ENCODE measurements around the gene CLDND2. TPM values are rescaled to one million over a fixed set of nuclear protein-coding genes. Genes with fewer than 3 reads are reported as not detected.

CLDND2 gene
- total RNA-seq, 1 experiment from 2014 or later, result 0.95 TPM

DNA sequence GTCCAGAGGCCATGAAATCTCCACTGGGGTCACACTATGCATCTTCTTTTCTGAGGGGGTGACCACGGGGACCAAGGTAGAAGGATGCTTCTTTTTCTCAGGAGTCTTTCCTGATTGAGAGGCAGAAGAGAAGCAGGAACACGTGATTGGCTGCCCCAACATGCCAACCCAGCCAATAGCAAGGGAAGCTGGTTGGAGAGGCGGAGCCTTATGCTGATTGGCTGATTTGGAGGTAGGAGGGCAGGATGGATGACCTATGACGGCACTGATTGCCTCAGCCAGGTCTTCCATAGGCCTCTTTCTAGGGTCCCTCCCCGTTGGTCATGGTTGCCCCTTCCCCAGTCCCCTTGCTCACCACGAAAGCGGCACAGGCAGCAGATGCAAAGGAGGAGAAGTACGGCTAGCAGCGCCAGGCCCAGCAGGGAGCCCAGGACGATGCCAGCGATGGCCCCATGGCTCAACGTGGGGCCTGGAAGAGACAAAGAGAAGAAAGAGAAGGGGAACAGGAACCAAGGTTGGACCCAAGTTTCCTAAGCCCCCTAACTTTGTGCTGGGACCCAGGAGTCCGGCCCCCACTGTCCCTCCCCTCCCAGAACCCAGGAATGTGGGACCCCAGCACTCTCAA lies 34.9 kb downstream of the CLDND2 start:
- CTCF ChIA-PET, result no interaction called here
- peak; percentile 25 for DNase-seq
- ATAC-seq, result no peak
- Histone ChIP-seq H3K9me3 (ENCODE audit: low read length) (no peaks in the 10 kb centered on the region), H3K27ac (ENCODE audit: low read length) (no peak overlapping the region), H4K20me1 (ENCODE audit: low read length) (no peaks in the 10 kb centered on the region), H3K9ac (ENCODE audit: low read length) (no peak overlapping the region), H3F3A (ENCODE audit: low read length, unreplicated experiment) (no peaks in the 10 kb centered on the region), H3K27me3 (ENCODE audit: low read length) (no peaks in the 10 kb centered on the region), H3K4me2 (ENCODE audit: low read length) (no peak overlapping the region), H3K4me3 (ENCODE audit: low read length) (no peak overlapping the region), H3K36me3 (ENCODE audit: low read depth, low read length) (no peaks in the 10 kb centered on the region), H3K79me2 (ENCODE audit: low read length) (no peaks in the 10 kb centered on the region), H2AFZ (ENCODE audit: low read length) (no peak overlapping the region), H3K4me1 (ENCODE audit: insufficient read depth, low read length) (0 out of 2 replicates have a peak, but pooled peaks cover 4% of the 10 kb centered on the region), H3K9me2 (replicated peaks; ENCODE audit: low read length) (no peaks in the 10 kb centered on the region)
- intact Hi-C loops (cut with micrococcal nuclease), result no loop called here
- no TSS peak for BruUV-seq (replicated peaks)
- POLR2A ChIA-PET (ENCODE audit: unreplicated experiment), result no interaction called here
- TF ChIP-seq, protein P1, sequence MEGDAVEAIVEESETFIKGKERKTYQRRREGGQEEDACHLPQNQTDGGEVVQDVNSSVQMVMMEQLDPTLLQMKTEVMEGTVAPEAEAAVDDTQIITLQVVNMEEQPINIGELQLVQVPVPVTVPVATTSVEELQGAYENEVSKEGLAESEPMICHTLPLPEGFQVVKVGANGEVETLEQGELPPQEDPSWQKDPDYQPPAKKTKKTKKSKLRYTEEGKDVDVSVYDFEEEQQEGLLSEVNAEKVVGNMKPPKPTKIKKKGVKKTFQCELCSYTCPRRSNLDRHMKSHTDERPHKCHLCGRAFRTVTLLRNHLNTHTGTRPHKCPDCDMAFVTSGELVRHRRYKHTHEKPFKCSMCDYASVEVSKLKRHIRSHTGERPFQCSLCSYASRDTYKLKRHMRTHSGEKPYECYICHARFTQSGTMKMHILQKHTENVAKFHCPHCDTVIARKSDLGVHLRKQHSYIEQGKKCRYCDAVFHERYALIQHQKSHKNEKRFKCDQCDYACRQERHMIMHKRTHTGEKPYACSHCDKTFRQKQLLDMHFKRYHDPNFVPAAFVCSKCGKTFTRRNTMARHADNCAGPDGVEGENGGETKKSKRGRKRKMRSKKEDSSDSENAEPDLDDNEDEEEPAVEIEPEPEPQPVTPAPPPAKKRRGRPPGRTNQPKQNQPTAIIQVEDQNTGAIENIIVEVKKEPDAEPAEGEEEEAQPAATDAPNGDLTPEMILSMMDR (conservative IDR thresholded peaks at IDR 0.05; ENCODE audit: low read depth, low read length), result no peak
- TF ChIP-seq EZH2 (IDR thresholded peaks at IDR 0.05; ENCODE audit: low read length, unreplicated experiment), result no peak
- TF ChIP-seq EZH2phosphoT487 (IDR thresholded peaks at IDR 0.05; ENCODE audit: borderline replicate concordance, low read length), result no peak

DNA sequence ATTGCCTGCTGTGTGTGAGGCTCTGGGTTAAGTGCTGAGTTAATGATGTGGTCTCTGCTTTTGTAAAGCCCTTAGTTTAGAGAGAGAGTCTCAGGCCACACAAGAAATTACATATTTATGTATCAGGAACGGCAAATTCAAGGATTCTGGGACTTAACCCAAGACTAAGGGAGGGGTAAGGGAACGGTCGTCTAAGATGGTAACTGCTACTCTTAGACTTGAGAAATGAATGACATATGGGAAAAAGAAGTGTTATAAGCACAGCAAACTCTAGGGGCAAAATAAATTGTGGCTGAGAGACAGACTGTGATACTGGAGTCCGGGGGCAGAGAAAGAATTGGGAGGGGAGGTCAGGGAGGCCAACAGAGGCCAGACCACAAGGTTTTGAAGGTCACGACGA lies 37.1 kb downstream of the CLDND2 start:
- TF ChIP-seq EZH2 (IDR thresholded peaks at IDR 0.05; ENCODE audit: low read length, unreplicated experiment), result no peak
- no peak overlapping the region for H2AFZ ChIP-seq (ENCODE audit: low read length)
- BruUV-seq (replicated peaks), result TSS peak; percentile 31

DNA sequence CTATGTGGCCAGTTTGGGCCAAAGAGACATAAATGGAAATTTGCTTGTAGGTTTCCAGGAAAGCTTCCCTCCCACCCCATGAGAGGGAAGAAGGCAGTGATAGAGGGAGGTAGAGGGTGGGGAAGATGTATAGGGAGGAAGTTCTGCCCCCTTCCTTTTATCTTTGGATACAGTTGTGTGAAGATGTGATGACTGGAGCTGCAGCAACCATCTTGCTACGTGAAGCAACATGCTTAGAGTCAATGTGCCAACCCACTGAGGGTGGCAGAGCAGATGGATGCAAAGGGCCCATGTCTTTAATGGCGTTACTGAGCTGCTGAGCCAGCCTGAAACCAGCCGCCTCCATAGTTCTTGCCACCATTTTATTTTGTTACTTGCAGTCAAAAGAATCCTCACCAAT lies 37.6 kb downstream of the CLDND2 start:
- H4K20me1 ChIP-seq (ENCODE audit: low read length), result no peaks in the 10 kb centered on the region
- no peaks in the 10 kb centered on the region for H3K36me3 ChIP-seq (ENCODE audit: low read depth, low read length)
- H2AFZ ChIP-seq (ENCODE audit: low read length), result no peak overlapping the region
- no peak overlapping the region for H3K4me3 ChIP-seq (ENCODE audit: low read length)
- TF ChIP-seq EZH2phosphoT487 (IDR thresholded peaks at IDR 0.05; ENCODE audit: borderline replicate concordance, low read length), result no peak
- TF ChIP-seq, protein P1 (conservative IDR thresholded peaks at IDR 0.05; ENCODE audit: low read depth, low read length), result no peak
- TF ChIP-seq EZH2 (IDR thresholded peaks at IDR 0.05; ENCODE audit: low read length, unreplicated experiment), result no peak
- no peak overlapping the region for H3K27ac ChIP-seq (ENCODE audit: low read length)
- ChIA-PET CTCF (no interaction called here), POLR2A (ENCODE audit: unreplicated experiment) (no interaction called here)
- no peaks in the 10 kb centered on the region for H3K27me3 ChIP-seq (ENCODE audit: low read length)
- H3K4me1 ChIP-seq (ENCODE audit: insufficient read depth, low read length), result no peaks in the 10 kb centered on the region
- H3K79me2 ChIP-seq (ENCODE audit: low read length), result no peaks in the 10 kb centered on the region
- H3F3A ChIP-seq (ENCODE audit: low read length, unreplicated experiment), result no peaks in the 10 kb centered on the region
- BruUV-seq (replicated peaks), result no TSS peak
- intact Hi-C loops (cut with micrococcal nuclease), result no loop called here
- ATAC-seq (no peak), DNase-seq (no peak)
- H3K9me2 ChIP-seq (replicated peaks; ENCODE audit: low read length), result no peaks in the 10 kb centered on the region
- no peaks in the 10 kb centered on the region for H3K9me3 ChIP-seq (ENCODE audit: low read length)
- H3K4me2 ChIP-seq (ENCODE audit: low read length), result no peak overlapping the region
- H3K9ac ChIP-seq (ENCODE audit: low read length), result no peak overlapping the region

More for the DNA sequence above, 37.1 kb downstream of the CLDND2 start:
- ATAC-seq (no peak), DNase-seq (no peak)
- H3K27me3 ChIP-seq (ENCODE audit: low read length), result no peaks in the 10 kb centered on the region
- intact Hi-C loops (cut with micrococcal nuclease), result no loop called here
- no peaks in the 10 kb centered on the region for H3F3A ChIP-seq (ENCODE audit: low read length, unreplicated experiment)
- no peak overlapping the region for H3K4me3 ChIP-seq (ENCODE audit: low read length)
- H3K27ac ChIP-seq (ENCODE audit: low read length), result no peak overlapping the region
- H3K4me2 ChIP-seq (ENCODE audit: low read length), result no peak overlapping the region
- no peak overlapping the region for H3K9ac ChIP-seq (ENCODE audit: low read length)
- no peaks in the 10 kb centered on the region for H3K36me3 ChIP-seq (ENCODE audit: low read depth, low read length)
- no peaks in the 10 kb centered on the region for H3K9me3 ChIP-seq (ENCODE audit: low read length)
- CTCF ChIA-PET, result no interaction called here
- no peaks in the 10 kb centered on the region for H3K9me2 ChIP-seq (replicated peaks; ENCODE audit: low read length)
- H4K20me1 ChIP-seq (ENCODE audit: low read length), result no peaks in the 10 kb centered on the region
- H3K4me1 ChIP-seq (ENCODE audit: insufficient read depth, low read length), result no peaks in the 10 kb centered on the region
- POLR2A ChIA-PET (ENCODE audit: unreplicated experiment), result no interaction called here
- no peaks in the 10 kb centered on the region for H3K79me2 ChIP-seq (ENCODE audit: low read length)

Measured in PC-3 (cell line).